ENCODE data around the gene UGT2B17.
"Not testable (repeated sequence)": the region's sequence is repeated elsewhere in the genome, so short reads cannot be mapped to it uniquely, and the experiment has no call there.

GRCh38 chr4:68565082-68565481 is 11.0 kb downstream of the UGT2B17 start:
- TF ChIP-seq GABPA (IDR thresholded peaks at IDR 0.05; ENCODE audit: low read depth); CHD2 (IDR thresholded peaks at IDR 0.05; ENCODE audit: borderline replicate concordance, low read depth, low read length); CTCF (IDR thresholded peaks at IDR 0.05 in 2 of 3, conservative IDR thresholded peaks at IDR 0.05 in 1 of 3; ENCODE audit: control insufficient read depth in 2 of 3, extremely low read depth in 1 of 3, insufficient read depth in 1 of 3, low read depth in 3 of 3, low read length in 3 of 3); POLR2A (IDR thresholded peaks at IDR 0.05; ENCODE audit: low read depth, low read length); TCF12 (IDR thresholded peaks at IDR 0.05; ENCODE audit: low read depth, low read length); NRF1 (conservative IDR thresholded peaks at IDR 0.05; ENCODE audit: low read depth, low read length): not testable (repeated sequence)
- TF ChIP-seq, protein P1, sequence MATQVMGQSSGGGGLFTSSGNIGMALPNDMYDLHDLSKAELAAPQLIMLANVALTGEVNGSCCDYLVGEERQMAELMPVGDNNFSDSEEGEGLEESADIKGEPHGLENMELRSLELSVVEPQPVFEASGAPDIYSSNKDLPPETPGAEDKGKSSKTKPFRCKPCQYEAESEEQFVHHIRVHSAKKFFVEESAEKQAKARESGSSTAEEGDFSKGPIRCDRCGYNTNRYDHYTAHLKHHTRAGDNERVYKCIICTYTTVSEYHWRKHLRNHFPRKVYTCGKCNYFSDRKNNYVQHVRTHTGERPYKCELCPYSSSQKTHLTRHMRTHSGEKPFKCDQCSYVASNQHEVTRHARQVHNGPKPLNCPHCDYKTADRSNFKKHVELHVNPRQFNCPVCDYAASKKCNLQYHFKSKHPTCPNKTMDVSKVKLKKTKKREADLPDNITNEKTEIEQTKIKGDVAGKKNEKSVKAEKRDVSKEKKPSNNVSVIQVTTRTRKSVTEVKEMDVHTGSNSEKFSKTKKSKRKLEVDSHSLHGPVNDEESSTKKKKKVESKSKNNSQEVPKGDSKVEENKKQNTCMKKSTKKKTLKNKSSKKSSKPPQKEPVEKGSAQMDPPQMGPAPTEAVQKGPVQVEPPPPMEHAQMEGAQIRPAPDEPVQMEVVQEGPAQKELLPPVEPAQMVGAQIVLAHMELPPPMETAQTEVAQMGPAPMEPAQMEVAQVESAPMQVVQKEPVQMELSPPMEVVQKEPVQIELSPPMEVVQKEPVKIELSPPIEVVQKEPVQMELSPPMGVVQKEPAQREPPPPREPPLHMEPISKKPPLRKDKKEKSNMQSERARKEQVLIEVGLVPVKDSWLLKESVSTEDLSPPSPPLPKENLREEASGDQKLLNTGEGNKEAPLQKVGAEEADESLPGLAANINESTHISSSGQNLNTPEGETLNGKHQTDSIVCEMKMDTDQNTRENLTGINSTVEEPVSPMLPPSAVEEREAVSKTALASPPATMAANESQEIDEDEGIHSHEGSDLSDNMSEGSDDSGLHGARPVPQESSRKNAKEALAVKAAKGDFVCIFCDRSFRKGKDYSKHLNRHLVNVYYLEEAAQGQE (IDR thresholded peaks at IDR 0.05; ENCODE audit: low read depth, low read length), result not testable (repeated sequence)
